PC-9 (cell line): Measurements from ENCODE around the gene NANOS3. TPM values are rescaled to one million over a fixed set of nuclear protein-coding genes. Genes with fewer than 3 reads are reported as not detected.

Source experiments
- BruUV-seq: library from RNA; stranded (reverse); fragments of 400-500 nt; replicated peaks from 2 replicates; lab custom pipeline; 2021; lab: Mats Ljungman, UMichigan
- CTCF ChIA-PET: fragments of 300-600 bp; sonication (Branson Sonifier 250); formaldehyde crosslinking; loops from one replicate; lab custom pipeline; 2022; ENCODE audit warnings: antibody characterized with exemption; lab: Charles Lee
- POLR2A ChIA-PET: fragments of 300-600 bp; sonication (Branson Sonifier 250); formaldehyde crosslinking; loops from one replicate; lab custom pipeline; 2022; ENCODE audit warnings: antibody characterized with exemption; ENCODE audit not compliant: unreplicated experiment; lab: Charles Lee
- DNase-seq, 2 experiments: peaks; one replicate each; pipeline versions ENCODE4 v3.0.0 to v3.0.0-alpha.2; 2015 to 2022; ENCODE audit warnings: mixed read lengths in 1 of 2
- H2AFZ ChIP-seq: fragments of 200-600 bp; sonication (generic); 2 replicates; pipeline ENCODE4 v1.8.1; 2017; ENCODE audit warnings: antibody characterized with exemption
- H3F3A ChIP-seq: fragments of 200-600 bp; sonication (generic); 2 replicates; pipeline ENCODE4 v1.8.1; 2017; ENCODE audit warnings: antibody characterized with exemption, mild to moderate bottlenecking, low read depth; ENCODE audit not compliant: insufficient read depth
- H3K27ac ChIP-seq: fragments of 200-600 bp; sonication (generic); 2 replicates; pipeline ENCODE4 v1.6.1; 2016; ENCODE audit warnings: mixed run types
- H3K27me3 ChIP-seq: fragments of 200-600 bp; sonication (generic); 2 replicates; pipeline ENCODE4 v1.6.1; 2016; ENCODE audit warnings: low read depth, mixed run types; ENCODE audit not compliant: insufficient read depth
- H3K36me3 ChIP-seq: fragments of 200-600 bp; sonication (generic); 2 replicates; pipeline ENCODE4 v1.6.1; 2016; ENCODE audit warnings: low read depth, mixed run types
- H3K4me1 ChIP-seq: fragments of 200-600 bp; sonication (generic); replicated peaks from 2 replicates; pipeline ENCODE4 v1.6.1; 2016; ENCODE audit warnings: mixed run types; ENCODE audit not compliant: insufficient read depth
- H3K4me2 ChIP-seq: fragments of 200-600 bp; sonication (generic); 2 replicates; pipeline ENCODE4 v1.6.1; 2017; ENCODE audit warnings: mixed run types
- H3K4me3 ChIP-seq: fragments of 200-600 bp; sonication (generic); 2 replicates; pipeline ENCODE4 v1.6.1; 2016; ENCODE audit warnings: mixed run types
- H3K79me2 ChIP-seq: fragments of 200-600 bp; sonication (generic); 2 replicates; pipeline ENCODE4 v1.6.1; 2017; ENCODE audit warnings: low read depth, mixed run types
- H3K9me2 ChIP-seq: fragments of 200-600 bp; sonication (generic); 2 replicates; pipeline ENCODE4 v1.8.1; 2017; ENCODE audit warnings: mild to moderate bottlenecking; ENCODE audit not compliant: insufficient read depth
- H3K9me3 ChIP-seq: fragments of 200-600 bp; sonication (generic); 2 replicates; pipeline ENCODE4 v1.8.1; 2016; ENCODE audit warnings: low read depth; ENCODE audit not compliant: insufficient read depth
- H4K20me1 ChIP-seq: fragments of 200-600 bp; sonication (generic); 2 replicates; pipeline ENCODE4 v1.8.1; 2017; ENCODE audit not compliant: insufficient read depth
- EZH2 ChIP-seq: fragments of 200-600 bp; sonication (generic); IDR thresholded peaks from 2 replicates; pipeline ENCODE4 v1.8.0; 2017; ENCODE audit warnings: antibody characterized with exemption, low read depth
- intact Hi-C: fragments of 100-400 bp; cut with micrococcal nuclease; formaldehyde crosslinking; loops from one replicate; pipeline ENCODE4 v1.10.0; 2022; ENCODE audit not compliant: unreplicated experiment
- total RNA-seq: library from RNA; stranded (reverse); gene quantifications from 2 replicates; pipeline ENCODE4 v1.2.3, GENCODE V29; 2021
- TF ChIP-seq, protein P1 (sequence below): fragments of 200-600 bp; sonication (generic); conservative IDR thresholded peaks from 2 replicates; pipeline ENCODE4 v1.6.1; 2017; ENCODE audit warnings: mixed run types, antibody characterized with exemption, mild to moderate bottlenecking, moderate library complexity

NANOS3 gene
- total RNA-seq, 1 experiment from 2014 or later = 2.1 TPM

DNA sequence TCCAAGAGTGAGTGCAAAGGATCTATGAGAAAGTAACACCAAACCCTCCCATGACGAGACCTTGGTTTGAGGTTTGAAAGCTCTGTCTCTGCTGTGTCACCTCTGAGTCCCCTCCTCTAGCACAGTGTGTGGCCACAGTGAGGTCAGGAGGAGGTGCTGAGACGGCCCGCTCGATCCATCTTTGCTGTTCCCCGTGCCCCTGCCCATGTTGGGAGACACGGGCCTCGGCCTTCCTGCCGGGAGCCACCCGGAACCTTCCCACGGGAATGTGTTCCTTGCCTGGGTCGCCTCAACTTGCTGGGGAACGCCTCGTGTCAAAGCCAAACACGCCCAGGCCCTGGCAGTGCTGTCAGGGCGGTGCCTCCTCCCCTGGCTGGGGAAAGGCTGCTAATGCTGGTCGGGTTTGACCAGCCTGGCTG, 10.1 kb downstream of the NANOS3 start:
- no peak for DNase-seq
- Histone ChIP-seq H4K20me1 (no peaks in the 10 kb centered on the region), H3K27me3 (no peaks in the 10 kb centered on the region), H3K9me3 (no peaks in the 10 kb centered on the region), H3K4me1 (peaks cover 24% of the 10 kb centered on the region), H3K9me2 (no peaks in the 10 kb centered on the region), H2AFZ (no peak overlapping the region), H3K4me3 (no peak overlapping the region), H3K36me3 (no peaks in the 10 kb centered on the region), H3F3A (peaks cover 13% of the 10 kb centered on the region), H3K79me2 (no peaks in the 10 kb centered on the region), H3K4me2 (peak overlapping the region; percentile 9), H3K27ac (no peak overlapping the region)
- TF ChIP-seq EZH2 = no peak
- TF ChIP-seq, protein P1, sequence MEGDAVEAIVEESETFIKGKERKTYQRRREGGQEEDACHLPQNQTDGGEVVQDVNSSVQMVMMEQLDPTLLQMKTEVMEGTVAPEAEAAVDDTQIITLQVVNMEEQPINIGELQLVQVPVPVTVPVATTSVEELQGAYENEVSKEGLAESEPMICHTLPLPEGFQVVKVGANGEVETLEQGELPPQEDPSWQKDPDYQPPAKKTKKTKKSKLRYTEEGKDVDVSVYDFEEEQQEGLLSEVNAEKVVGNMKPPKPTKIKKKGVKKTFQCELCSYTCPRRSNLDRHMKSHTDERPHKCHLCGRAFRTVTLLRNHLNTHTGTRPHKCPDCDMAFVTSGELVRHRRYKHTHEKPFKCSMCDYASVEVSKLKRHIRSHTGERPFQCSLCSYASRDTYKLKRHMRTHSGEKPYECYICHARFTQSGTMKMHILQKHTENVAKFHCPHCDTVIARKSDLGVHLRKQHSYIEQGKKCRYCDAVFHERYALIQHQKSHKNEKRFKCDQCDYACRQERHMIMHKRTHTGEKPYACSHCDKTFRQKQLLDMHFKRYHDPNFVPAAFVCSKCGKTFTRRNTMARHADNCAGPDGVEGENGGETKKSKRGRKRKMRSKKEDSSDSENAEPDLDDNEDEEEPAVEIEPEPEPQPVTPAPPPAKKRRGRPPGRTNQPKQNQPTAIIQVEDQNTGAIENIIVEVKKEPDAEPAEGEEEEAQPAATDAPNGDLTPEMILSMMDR = no peak
- POLR2A ChIA-PET = interaction anchor here (0.6 to 0.7 kb wide), 2 partner anchors 175 to 250 kb away, joined by 4 read pairs; partner anchors contain the start of gene ASF1B
- intact Hi-C loops = no loop called here
- CTCF ChIA-PET = interaction anchor here (0.5 kb wide), 1 partner anchor 15 kb away, joined by 7 read pairs; no protein-coding TSS in a partner anchor
- no TSS peak for BruUV-seq

DNA sequence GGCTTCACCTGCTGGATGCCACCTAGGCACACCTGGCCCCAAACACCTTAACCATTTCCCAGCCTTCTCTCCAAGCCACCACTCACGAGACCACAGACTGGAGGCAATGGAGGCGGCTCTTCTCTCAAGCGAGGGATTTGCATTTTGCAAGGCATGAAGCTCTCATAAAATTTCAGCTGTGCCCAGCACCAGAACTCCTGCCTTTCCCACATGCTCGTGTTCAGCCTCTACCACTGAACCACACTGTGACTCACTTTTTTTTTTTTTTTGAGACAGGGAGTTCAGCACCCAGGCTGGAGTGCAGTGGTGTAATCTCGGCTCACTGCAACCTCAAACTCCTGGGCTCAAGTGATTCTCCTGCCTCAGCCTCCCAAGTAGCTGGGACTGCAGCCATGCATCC, 10.6 kb downstream of the NANOS3 start:
- ChIA-PET POLR2A (no interaction called here), CTCF (no interaction called here)
- Histone ChIP-seq H3K27ac (no peak overlapping the region), H4K20me1 (no peaks in the 10 kb centered on the region), H3K79me2 (no peaks in the 10 kb centered on the region), H3K9me3 (no peaks in the 10 kb centered on the region), H3K4me2 (peak overlapping the region; percentile 9), H3K4me3 (no peak overlapping the region), H3K9me2 (no peaks in the 10 kb centered on the region), H3K36me3 (no peaks in the 10 kb centered on the region), H3K27me3 (no peaks in the 10 kb centered on the region), H2AFZ (no peak overlapping the region), H3K4me1 (peaks cover 29% of the 10 kb centered on the region), H3F3A (peaks cover 17% of the 10 kb centered on the region)
- DNase-seq = peak in 1 of 2 experiments; percentile 67
- BruUV-seq = no TSS peak
- intact Hi-C loops = no loop called here
- TF ChIP-seq, protein P1 = no peak
- TF ChIP-seq EZH2 = no peak

DNA sequence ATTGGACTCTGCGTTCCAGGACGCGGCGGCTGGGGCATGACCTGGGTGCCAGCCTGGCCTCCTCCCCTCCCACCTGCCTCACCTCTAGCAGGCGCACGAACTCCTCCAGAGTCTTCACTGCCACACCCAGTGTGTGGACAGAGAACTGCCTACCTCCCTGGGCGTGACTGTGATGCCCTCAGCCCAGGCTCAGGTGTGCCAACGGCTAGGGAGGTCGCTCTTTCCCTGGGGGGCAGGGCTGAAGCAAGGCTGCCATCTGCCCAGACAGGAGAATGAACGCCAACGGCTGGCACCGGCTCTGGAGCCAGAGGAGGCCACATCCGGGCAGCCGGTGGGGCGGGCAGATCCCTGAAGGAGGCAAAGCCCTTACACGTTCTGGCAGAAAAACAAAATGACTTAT, 11.3 kb downstream of the NANOS3 start:
- Histone ChIP-seq H3K27ac (no peak overlapping the region), H3K4me2 (no peak overlapping the region)

More for the DNA sequence above, 11.3 kb downstream of the NANOS3 start:
- Histone ChIP-seq H3K27me3 (no peaks in the 10 kb centered on the region), H4K20me1 (no peaks in the 10 kb centered on the region), H3K4me3 (no peak overlapping the region), H3K9me3 (no peaks in the 10 kb centered on the region), H3K4me1 (peaks cover 37% of the 10 kb centered on the region), H3K36me3 (no peaks in the 10 kb centered on the region), H3F3A (peaks cover 25% of the 10 kb centered on the region), H3K79me2 (no peaks in the 10 kb centered on the region), H2AFZ (no peak overlapping the region), H3K9me2 (no peaks in the 10 kb centered on the region)
- ChIA-PET POLR2A (interaction anchor here (0.7 kb wide), 1 partner anchor 109 kb away, joined by 3 read pairs; no protein-coding TSS in a partner anchor), CTCF (no interaction called here)
- no peak for DNase-seq
- BruUV-seq = no TSS peak
- intact Hi-C loops = no loop called here
- TF ChIP-seq, protein P1 = no peak
- TF ChIP-seq EZH2 = no peak
